ENCODE results near the gene TTC12. TPM values are rescaled to one million over a fixed set of nuclear protein-coding genes. Genes with fewer than 3 reads are reported as not detected.
A peak's percentile ranks its signal among the peaks of the same experiment; 100 is the strongest.

TTC12 gene
- total and polyA plus RNA-seq, 2 donors (not counting 1 experiment from before 2014, with no cell fraction given), result 9.0 to 47.3 TPM

GRCh38 chr11:113313601-113314000 lies 782 bp upstream of the TTC12 start:
- CTCF ChIA-PET, result interaction anchor here (0.5 to 5.0 kb wide), 6 partner anchors 8 to 1094 kb away, joined by 3 to 32 read pairs (median 6); no protein-coding TSS in a partner anchor
- H4K20me1 ChIP-seq (ENCODE audit: control insufficient read depth, insufficient read depth, low read length, poor library complexity, severe bottlenecking), result no peaks in the 10 kb centered on the region
- peak overlapping the region; percentile 87 for H3K27ac Mint-ChIP-seq
- H2AFZ ChIP-seq (ENCODE audit: insufficient read depth, low read depth, low read length, poor library complexity, severe bottlenecking), result peak overlapping the region; percentile 89
- peak overlapping the region; percentile 94 for H3K9ac ChIP-seq (ENCODE audit: low read length)
- no peak for ATAC-seq (ENCODE audit: low read depth)
- H3K4me3 ChIP-seq (ENCODE audit: control extremely low read depth in 1 of 5, extremely low read depth in 1 of 5, insufficient read depth in 1 of 5, low read depth in 2 of 5, low read length in 4 of 5), result peak overlapping the region in 4 of 5 experiments; percentile 66 to 89 (median 67)
- H3K27me3 ChIP-seq (replicated peaks in 1 of 4; ENCODE audit: control extremely low read depth in 1 of 4, control insufficient read depth in 3 of 4, insufficient read depth in 4 of 4, low read length in 3 of 4), result no peaks in the 10 kb centered on the region
- DNase-seq, result no peak
- POLR2A ChIA-PET, result no interaction called here
- peaks cover 24% of the 10 kb centered on the region for H3K4me1 Mint-ChIP-seq
- H3K27me3 Mint-ChIP-seq, result no peaks in the 10 kb centered on the region
- H3K4me3 Mint-ChIP-seq, result peak overlapping the region; percentile 82
- H3K79me2 ChIP-seq (ENCODE audit: control insufficient read depth, insufficient read depth, low read length), result peaks cover 3% of the 10 kb centered on the region
- H3K4me2 ChIP-seq (replicated peaks; ENCODE audit: low read depth, low read length, poor library complexity, severe bottlenecking), result peak overlapping the region; percentile 80
- peak overlapping the region; percentile 38 to 94 for H3K27ac ChIP-seq (ENCODE audit: low read length in 2 of 2)
- TF ChIP-seq CTCF (IDR thresholded peaks at IDR 0.05), result no peak
- TF ChIP-seq EZH2 (IDR thresholded peaks at IDR 0.05; ENCODE audit: borderline replicate concordance, insufficient read depth, low read depth, low read length, poor library complexity, severe bottlenecking), result no peak
- H3K9me3 Mint-ChIP-seq (ENCODE audit: insufficient read depth), result no peaks in the 10 kb centered on the region
- no peaks in the 10 kb centered on the region for H3K9me3 ChIP-seq (ENCODE audit: control extremely low read depth in 1 of 3, control insufficient read depth in 2 of 3, insufficient read depth in 1 of 3, low read length in 2 of 3)
- H3K4me1 ChIP-seq (ENCODE audit: control insufficient read depth in 2 of 2, insufficient read depth in 2 of 2, low read length in 2 of 2), result peaks cover 15 to 20% of the 10 kb centered on the region in 2 donors
- WGBS (ENCODE audit: insufficient coverage), result 100% methylated on average over 1 of the region's 3 CpGs
- peaks cover 0 to 19% of the 10 kb centered on the region in 2 experiments for H3K36me3 ChIP-seq (replicated peaks in 1 of 2; ENCODE audit: control extremely low read depth in 1 of 2, control insufficient read depth in 1 of 2, extremely low read depth in 1 of 2, insufficient read depth in 2 of 2, low read length in 1 of 2)
- intact Hi-C loops (cut with micrococcal nuclease), result loop anchor here (5.0 to 10.0 kb wide), 5 partner anchors 561 to 1436 kb away; partner anchors contain the start of genes CFAP68, FDXACB1, HTR3A and REXO2

- Histone ChIP-seq H3K4me2 (replicated peaks; ENCODE audit: low read depth, low read length, poor library complexity, severe bottlenecking) (peak overlapping the region; percentile 80), H3K79me2 (ENCODE audit: control insufficient read depth, insufficient read depth, low read length) (peaks cover 3% of the 10 kb centered on the region), H3K27me3 (replicated peaks in 1 of 4; ENCODE audit: control extremely low read depth in 1 of 4, control insufficient read depth in 3 of 4, insufficient read depth in 4 of 4, low read length in 3 of 4) (no peaks in the 10 kb centered on the region), H3K4me3 (ENCODE audit: control extremely low read depth in 1 of 5, extremely low read depth in 1 of 5, insufficient read depth in 1 of 5, low read depth in 2 of 5, low read length in 4 of 5) (peak overlapping the region; percentile 53 to 89 (median 67)), H3K4me1 (ENCODE audit: control insufficient read depth in 2 of 2, insufficient read depth in 2 of 2, low read length in 2 of 2) (peaks cover 15 to 20% of the 10 kb centered on the region in 2 donors), H2AFZ (ENCODE audit: insufficient read depth, low read depth, low read length, poor library complexity, severe bottlenecking) (peak overlapping the region; percentile 89), H3K9me3 (ENCODE audit: control extremely low read depth in 1 of 3, control insufficient read depth in 2 of 3, insufficient read depth in 1 of 3, low read length in 2 of 3) (no peaks in the 10 kb centered on the region), H4K20me1 (ENCODE audit: control insufficient read depth, insufficient read depth, low read length, poor library complexity, severe bottlenecking) (no peaks in the 10 kb centered on the region), H3K27ac (ENCODE audit: low read length in 2 of 2) (peak overlapping the region; percentile 38 to 94), H3K9ac (ENCODE audit: low read length) (peak overlapping the region; percentile 94), H3K36me3 (replicated peaks in 1 of 2; ENCODE audit: control extremely low read depth in 1 of 2, control insufficient read depth in 1 of 2, extremely low read depth in 1 of 2, insufficient read depth in 2 of 2, low read length in 1 of 2) (peaks cover 0 to 24% of the 10 kb centered on the region in 2 experiments)
- 2% methylated on average over 8 of the region's 9 CpGs for WGBS (ENCODE audit: insufficient coverage)
- Mint-ChIP-seq H3K9me3 (ENCODE audit: insufficient read depth) (no peaks in the 10 kb centered on the region), H3K4me3 (peak overlapping the region; percentile 82), H3K27me3 (no peaks in the 10 kb centered on the region), H3K4me1 (peaks cover 24% of the 10 kb centered on the region), H3K27ac (peak overlapping the region; percentile 87)
- intact Hi-C loops (cut with micrococcal nuclease), result loop anchor here (1.0 to 10.0 kb wide), 10 partner anchors 25 to 1437 kb away; partner anchors contain the start of genes C11orf71, CFAP68, FDXACB1 and HTR3A
- POLR2A ChIA-PET, result no interaction called here
- CTCF ChIA-PET, result interaction anchor here (0.5 to 5.0 kb wide), 8 partner anchors 8 to 1094 kb away, joined by 3 to 32 read pairs (median 4); no protein-coding TSS in a partner anchor
- ATAC-seq (ENCODE audit: low read depth) (no peak), DNase-seq (no peak)
- TF ChIP-seq CTCF (IDR thresholded peaks at IDR 0.05) (no peak), EZH2 (IDR thresholded peaks at IDR 0.05; ENCODE audit: borderline replicate concordance, insufficient read depth, low read depth, low read length, poor library complexity, severe bottlenecking) (no peak)
Observed at GRCh38 chr11:113314065-113314388, 356 bp upstream of the TTC12 start.

All from B cell (primary cell).